ENCODE results near the gene AK4.

DNA sequence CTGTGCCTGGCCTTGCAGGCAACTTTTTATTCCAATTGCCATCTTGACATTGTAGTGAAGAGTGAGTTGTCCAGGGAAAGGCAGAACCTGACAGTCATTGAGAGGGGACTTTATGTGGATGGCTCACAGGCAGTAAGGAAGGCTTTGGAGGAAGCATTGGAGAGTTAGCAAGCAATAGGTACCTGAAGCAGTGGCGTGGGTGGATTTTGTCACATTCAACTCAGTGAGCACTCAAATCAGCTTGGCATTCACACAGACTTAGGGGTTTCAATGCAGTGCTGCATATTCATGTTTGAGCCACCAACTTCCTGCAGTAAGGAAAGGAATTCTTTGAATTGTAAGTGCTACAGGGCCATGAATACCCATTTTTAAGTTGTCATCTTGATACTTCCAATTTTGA is 69.0 kb downstream of the AK4 start:
- TF ChIP-seq, protein P1, sequence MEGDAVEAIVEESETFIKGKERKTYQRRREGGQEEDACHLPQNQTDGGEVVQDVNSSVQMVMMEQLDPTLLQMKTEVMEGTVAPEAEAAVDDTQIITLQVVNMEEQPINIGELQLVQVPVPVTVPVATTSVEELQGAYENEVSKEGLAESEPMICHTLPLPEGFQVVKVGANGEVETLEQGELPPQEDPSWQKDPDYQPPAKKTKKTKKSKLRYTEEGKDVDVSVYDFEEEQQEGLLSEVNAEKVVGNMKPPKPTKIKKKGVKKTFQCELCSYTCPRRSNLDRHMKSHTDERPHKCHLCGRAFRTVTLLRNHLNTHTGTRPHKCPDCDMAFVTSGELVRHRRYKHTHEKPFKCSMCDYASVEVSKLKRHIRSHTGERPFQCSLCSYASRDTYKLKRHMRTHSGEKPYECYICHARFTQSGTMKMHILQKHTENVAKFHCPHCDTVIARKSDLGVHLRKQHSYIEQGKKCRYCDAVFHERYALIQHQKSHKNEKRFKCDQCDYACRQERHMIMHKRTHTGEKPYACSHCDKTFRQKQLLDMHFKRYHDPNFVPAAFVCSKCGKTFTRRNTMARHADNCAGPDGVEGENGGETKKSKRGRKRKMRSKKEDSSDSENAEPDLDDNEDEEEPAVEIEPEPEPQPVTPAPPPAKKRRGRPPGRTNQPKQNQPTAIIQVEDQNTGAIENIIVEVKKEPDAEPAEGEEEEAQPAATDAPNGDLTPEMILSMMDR (IDR thresholded peaks at IDR 0.05; ENCODE audit: insufficient read depth, low read length, poor library complexity, severe bottlenecking) = no peak
- no peak for TF ChIP-seq EZH2phosphoT487 (conservative IDR thresholded peaks at IDR 0.05; ENCODE audit: low read length)

All from SU-DHL-6 (cell line).